AG04450 (cell line): ENCODE data around the gene GDAP1L1. TPM values are rescaled to one million over a fixed set of nuclear protein-coding genes. Genes with fewer than 3 reads are reported as not detected.

Experiments used
- CTCF ChIA-PET: fragments of 300-600, 350-600 bp; formaldehyde crosslinking; extraction: SDS; loops from one replicate; lab custom pipeline; 2022; ENCODE audit warnings: antibody characterized with exemption, inconsistent platforms; lab: Charles Lee
- POLR2A ChIA-PET: fragments of 350-600 bp; formaldehyde crosslinking; extraction: SDS; loops from one replicate; lab custom pipeline; 2021; ENCODE audit warnings: antibody characterized with exemption, inconsistent platforms; lab: Yijun Ruan, JAX
- DNase-seq: peaks from one replicate; pipeline ENCODE4 v3.0.0-alpha.2; 2011; ENCODE audit warnings: low read depth, low spot score
- H3K27ac ChIP-seq: one replicate; pipeline ENCODE4 v1.5.1; 2012; ENCODE audit warnings: low read depth, low read length, control low read depth
- H3K27me3 ChIP-seq: one replicate; pipeline ENCODE4 v1.6.0; 2012; ENCODE audit warnings: low read length; ENCODE audit not compliant: control insufficient read depth, insufficient read depth
- H3K4me3 ChIP-seq: 2 replicates; pipeline ENCODE4 v1.5.1; 2011; ENCODE audit warnings: mild to moderate bottlenecking, low read depth, low read length, control low read depth
- H3K9me3 ChIP-seq: 2 replicates; pipeline ENCODE4 v1.5.1; 2012; ENCODE audit warnings: low read length; ENCODE audit not compliant: control insufficient read depth, insufficient read depth
- CTCF ChIP-seq: IDR thresholded peaks from 2 replicates; pipeline ENCODE4 v1.5.1; 2011; ENCODE audit warnings: low read depth, low read length, control low read depth, inconsistent platforms
- polyA plus RNA-seq: library from polyadenylated mRNA; depleted of rRNA; stranded (reverse); fragments of >200 nt; gene quantifications from 2 replicates; pipeline ENCODE4 v1.2.3, GENCODE V29; 2011

GDAP1L1 gene
- polyA plus RNA-seq, 1 experiment, result not detected

GRCh38 chr20:44309763-44310663 is 62.9 kb downstream of the GDAP1L1 start:
- H3K4me3 ChIP-seq, result peak overlapping the region; percentile 99
- DNase-seq, result peak; percentile 26
- H3K27me3 ChIP-seq, result no peaks in the 10 kb centered on the region
- TF ChIP-seq CTCF, result no peak
- peak overlapping the region; percentile 31 for H3K27ac ChIP-seq
- peaks cover 6% of the 10 kb centered on the region; the same call in 1 of the 2 replicates for H3K9me3 ChIP-seq
- ChIA-PET CTCF (interaction anchor here (0.8 to 10.3 kb wide), 20 partner anchors 10 to 193 kb away, joined by 4 to 287 read pairs (median 8); partner anchors contain the start of genes GDAP1L1, OSER1 and TTPAL), POLR2A (interaction anchor here (1.5 to 1.6 kb wide), 2 partner anchors 91 to 93 kb away, joined by 3 read pairs; no protein-coding TSS in a partner anchor)

- no peaks in the 10 kb centered on the region for H3K27me3 ChIP-seq
- DNase-seq, result peak; percentile 95
- peak within 1 kb of the TSS; percentile 31 for H3K27ac ChIP-seq
- ChIA-PET CTCF (interaction anchor here (0.6 to 10.3 kb wide), 38 partner anchors 9 to 901 kb away, joined by 3 to 287 read pairs (median 5); partner anchors contain the start of genes GDAP1L1, OSER1 and TTPAL), POLR2A (interaction anchor here (1.5 to 1.6 kb wide), 2 partner anchors 92 to 94 kb away, joined by 3 read pairs; no protein-coding TSS in a partner anchor)
- TF ChIP-seq CTCF, result peak; percentile 93
- peaks cover 6% of the 10 kb centered on the region; the same call in 1 of the 2 replicates for H3K9me3 ChIP-seq
- H3K4me3 ChIP-seq, result peak within 1 kb of the TSS; percentile 99
Measured at GRCh38 chr20:44310664-44311639, 63.8 kb downstream of the GDAP1L1 start, which contains the start of gene FITM2. TSS of gene FITM2 (minus strand) at chr20:44311202. CDS start at chr20:44311148, 54 bp downstream.

- Histone ChIP-seq H3K9me3 (peaks cover 6% of the 10 kb centered on the region; the same call in 1 of the 2 replicates), H3K27me3 (no peaks in the 10 kb centered on the region), H3K27ac (no peak overlapping the region), H3K4me3 (no peak overlapping the region)
- TF ChIP-seq CTCF, result no peak
- ChIA-PET POLR2A (no interaction called here), CTCF (interaction anchor here (0.7 to 10.3 kb wide), 3 partner anchors 70 to 179 kb away, joined by 3 to 287 read pairs (median 4); no protein-coding TSS in a partner anchor)
- no peak for DNase-seq
Measured at GRCh38 chr20:44314870-44315269, 67.8 kb downstream of the GDAP1L1 start.

- ChIA-PET POLR2A (no interaction called here), CTCF (interaction anchor here (1.3 to 2.1 kb wide), 4 partner anchors 9 to 130 kb away, joined by 4 to 16 read pairs (median 6); partner anchors contain the start of gene FITM2)
- no peaks in the 10 kb centered on the region for H3K9me3 ChIP-seq
Measured at GRCh38 chr20:44319839-44320422, 72.8 kb downstream of the GDAP1L1 start.

More at GRCh38 chr20:44319839-44320422, 72.8 kb downstream of the GDAP1L1 start:
- no peaks in the 10 kb centered on the region for H3K27me3 ChIP-seq
- no peak overlapping the region for H3K27ac ChIP-seq
- no peak for DNase-seq
- TF ChIP-seq CTCF, result no peak
- no peak overlapping the region for H3K4me3 ChIP-seq
